Measurements from ENCODE around the gene TSHR.

GRCh38 chr14:81120501-81120900 lies 165.1 kb downstream of the TSHR start:
- TF ChIP-seq EZH2 (IDR thresholded peaks at IDR 0.05; ENCODE audit: insufficient read depth, low read length) (no peak), CTCF (IDR thresholded peaks at IDR 0.05; ENCODE audit: insufficient read depth, low read depth, low read length) (no peak)

All from astrocyte (in vitro differentiated cells and primary cell).